ENCODE data around the gene IQSEC3.

The IQSEC3 gene

DNA sequence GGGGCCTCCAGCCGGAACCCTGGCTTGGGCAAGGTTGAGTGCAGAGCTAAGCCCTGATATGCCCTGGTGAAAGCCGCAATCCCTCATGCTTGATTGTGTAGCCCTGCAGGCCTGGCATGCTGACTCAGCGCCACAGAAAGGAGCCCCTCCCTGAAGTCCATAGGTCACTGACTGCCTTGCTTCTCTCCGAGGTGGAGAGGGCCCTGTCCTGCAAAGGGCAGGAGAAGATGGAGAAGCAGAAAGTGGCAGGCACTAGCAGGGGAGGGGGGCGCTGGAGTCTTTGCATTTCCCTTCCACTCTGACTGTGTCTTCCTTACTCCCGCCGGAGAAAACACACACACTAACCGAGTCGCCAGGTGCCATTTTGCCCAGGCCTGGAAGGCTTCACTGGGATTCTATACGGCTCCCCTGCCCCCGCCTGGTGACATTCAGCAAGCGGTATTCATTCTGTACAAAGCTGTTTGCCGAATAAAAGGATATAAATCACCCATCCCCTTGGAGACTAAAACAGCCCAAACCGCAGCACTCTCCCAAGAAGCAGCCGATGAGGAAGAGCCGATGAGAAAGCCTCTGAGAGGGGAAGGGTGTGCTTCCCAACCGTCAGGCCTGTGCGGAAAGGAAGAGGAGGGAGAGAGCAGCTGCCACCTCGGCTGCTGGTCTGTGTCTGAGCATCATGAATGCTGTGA is 77.5 kb downstream of the IQSEC3 start:
- TF ChIP-seq, protein P1, sequence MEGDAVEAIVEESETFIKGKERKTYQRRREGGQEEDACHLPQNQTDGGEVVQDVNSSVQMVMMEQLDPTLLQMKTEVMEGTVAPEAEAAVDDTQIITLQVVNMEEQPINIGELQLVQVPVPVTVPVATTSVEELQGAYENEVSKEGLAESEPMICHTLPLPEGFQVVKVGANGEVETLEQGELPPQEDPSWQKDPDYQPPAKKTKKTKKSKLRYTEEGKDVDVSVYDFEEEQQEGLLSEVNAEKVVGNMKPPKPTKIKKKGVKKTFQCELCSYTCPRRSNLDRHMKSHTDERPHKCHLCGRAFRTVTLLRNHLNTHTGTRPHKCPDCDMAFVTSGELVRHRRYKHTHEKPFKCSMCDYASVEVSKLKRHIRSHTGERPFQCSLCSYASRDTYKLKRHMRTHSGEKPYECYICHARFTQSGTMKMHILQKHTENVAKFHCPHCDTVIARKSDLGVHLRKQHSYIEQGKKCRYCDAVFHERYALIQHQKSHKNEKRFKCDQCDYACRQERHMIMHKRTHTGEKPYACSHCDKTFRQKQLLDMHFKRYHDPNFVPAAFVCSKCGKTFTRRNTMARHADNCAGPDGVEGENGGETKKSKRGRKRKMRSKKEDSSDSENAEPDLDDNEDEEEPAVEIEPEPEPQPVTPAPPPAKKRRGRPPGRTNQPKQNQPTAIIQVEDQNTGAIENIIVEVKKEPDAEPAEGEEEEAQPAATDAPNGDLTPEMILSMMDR (IDR thresholded peaks at IDR 0.05; ENCODE audit: low read length, missing control alignments) = no peak
- no peak for DNase-seq (ENCODE audit: low read depth)
- no peak overlapping the region for H3K4me3 ChIP-seq (replicated peaks; ENCODE audit: low read depth, low read length)

GRCh38 chr12:144650-145284 is 78.2 kb downstream of the IQSEC3 start:
- no peak for DNase-seq (ENCODE audit: low read depth)
- H3K4me3 ChIP-seq (replicated peaks; ENCODE audit: low read depth, low read length) = no peak overlapping the region
- TF ChIP-seq, protein P1 (IDR thresholded peaks at IDR 0.05; ENCODE audit: low read length, missing control alignments) = no peak

GRCh38 chr12:145369-145960 is 78.9 kb downstream of the IQSEC3 start:
- no peak for DNase-seq (ENCODE audit: low read depth)
- TF ChIP-seq, protein P1 (IDR thresholded peaks at IDR 0.05; ENCODE audit: low read length, missing control alignments) = no peak

DNA sequence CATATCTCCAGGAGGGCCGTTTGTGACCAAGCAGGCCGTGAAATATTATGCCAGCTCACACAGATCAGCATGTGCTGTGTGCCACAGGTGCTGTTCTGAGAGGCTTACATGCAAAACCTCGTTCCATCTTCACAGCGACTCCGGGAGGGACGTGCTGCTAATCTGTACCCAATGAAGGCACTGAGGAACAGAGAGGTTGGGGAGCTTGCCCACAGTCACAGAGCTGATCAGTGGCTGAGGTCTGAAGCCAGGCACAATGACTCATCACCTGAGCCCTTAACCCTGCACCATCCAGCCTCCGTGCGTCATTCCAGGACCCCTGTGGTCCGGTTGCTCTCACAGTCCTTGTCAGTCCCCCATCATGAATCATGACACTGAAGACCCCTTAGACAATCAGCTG is 80.7 kb downstream of the IQSEC3 start:
- DNase-seq (ENCODE audit: low read depth) = no peak
- TF ChIP-seq, protein P1 (IDR thresholded peaks at IDR 0.05; ENCODE audit: low read length, missing control alignments) = no peak
- no peak overlapping the region for H3K4me3 ChIP-seq (replicated peaks; ENCODE audit: low read depth, low read length)

More at GRCh38 chr12:145369-145960, 78.9 kb downstream of the IQSEC3 start:
- no peak overlapping the region for H3K4me3 ChIP-seq (replicated peaks; ENCODE audit: low read depth, low read length)

DNA sequence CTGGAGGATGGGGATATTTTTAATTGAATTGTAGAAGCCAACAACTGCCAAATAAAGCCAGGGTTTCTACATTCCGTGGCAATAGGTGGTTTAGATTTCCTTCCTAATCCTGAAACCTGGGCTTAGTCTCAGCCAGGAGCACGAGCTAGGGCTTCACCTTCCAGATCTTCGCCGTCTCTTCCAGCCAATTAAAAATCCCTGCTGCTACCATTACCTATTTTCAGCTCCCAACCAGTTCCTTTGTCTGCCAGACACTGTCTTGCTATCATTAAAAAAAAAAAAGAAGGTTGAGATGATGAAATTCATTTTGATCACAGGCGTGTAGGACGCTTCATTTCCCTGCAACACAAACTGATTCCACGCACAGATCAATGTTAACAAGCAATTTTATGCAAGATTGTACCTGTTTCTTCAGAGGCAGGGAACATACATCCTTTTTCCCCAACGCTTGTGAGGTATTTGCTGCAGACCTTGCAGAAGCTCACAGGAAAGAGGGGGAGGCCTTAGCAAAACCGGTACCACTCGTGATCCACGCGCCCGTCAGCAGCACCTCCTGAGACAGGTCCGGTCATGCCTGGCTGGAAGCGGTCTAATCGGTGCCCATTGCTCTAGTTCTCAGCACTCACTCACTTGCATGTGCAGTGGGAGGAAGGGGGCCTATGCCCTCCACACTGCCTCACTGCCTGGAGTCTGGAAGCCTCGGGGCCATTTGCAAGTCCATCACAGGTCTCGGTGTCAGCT is 82.3 kb downstream of the IQSEC3 start:
- TF ChIP-seq, protein P1 (IDR thresholded peaks at IDR 0.05; ENCODE audit: low read length, missing control alignments) = no peak
- DNase-seq (ENCODE audit: low read depth) = no peak

GRCh38 chr12:151579-151978 is 85.0 kb downstream of the IQSEC3 start:
- H3K4me3 ChIP-seq (replicated peaks; ENCODE audit: low read depth, low read length) = no peak overlapping the region
- TF ChIP-seq, protein P1 (IDR thresholded peaks at IDR 0.05; ENCODE audit: low read length, missing control alignments) = no peak
- DNase-seq (ENCODE audit: low read depth) = no peak

More for the DNA sequence above, 82.3 kb downstream of the IQSEC3 start:
- H3K4me3 ChIP-seq (replicated peaks; ENCODE audit: low read depth, low read length) = no peak overlapping the region
